Measurements from ENCODE around the gene TRAF5. TPM values are rescaled to one million over a fixed set of nuclear protein-coding genes. Genes with fewer than 3 reads are reported as not detected.

The TRAF5 gene
- total RNA-seq, 2 experiments from 2014 or later, result 28.0 to 32.2 TPM

DNA sequence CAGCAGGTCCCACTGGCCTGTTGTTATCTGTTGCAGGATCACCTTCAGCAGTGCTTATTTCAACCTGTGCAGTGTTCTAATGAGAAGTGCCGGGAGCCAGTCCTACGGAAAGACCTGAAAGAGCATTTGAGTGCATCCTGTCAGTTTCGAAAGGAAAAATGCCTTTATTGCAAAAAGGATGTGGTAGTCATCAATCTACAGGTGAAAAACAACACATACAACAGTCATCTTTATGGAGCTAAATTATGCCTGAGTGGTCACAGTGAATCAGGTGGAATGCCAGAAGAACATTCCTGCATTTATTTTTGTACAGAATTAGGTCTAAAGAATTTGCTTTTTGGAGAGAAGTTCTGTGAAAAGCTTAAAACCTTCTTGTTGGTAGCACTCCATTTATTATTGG lies 33.2 kb downstream of the TRAF5 start:
- no peaks in the 10 kb centered on the region for H3K9me3 Mint-ChIP-seq (ENCODE audit: low read depth)
- no peak for ATAC-seq

DNA sequence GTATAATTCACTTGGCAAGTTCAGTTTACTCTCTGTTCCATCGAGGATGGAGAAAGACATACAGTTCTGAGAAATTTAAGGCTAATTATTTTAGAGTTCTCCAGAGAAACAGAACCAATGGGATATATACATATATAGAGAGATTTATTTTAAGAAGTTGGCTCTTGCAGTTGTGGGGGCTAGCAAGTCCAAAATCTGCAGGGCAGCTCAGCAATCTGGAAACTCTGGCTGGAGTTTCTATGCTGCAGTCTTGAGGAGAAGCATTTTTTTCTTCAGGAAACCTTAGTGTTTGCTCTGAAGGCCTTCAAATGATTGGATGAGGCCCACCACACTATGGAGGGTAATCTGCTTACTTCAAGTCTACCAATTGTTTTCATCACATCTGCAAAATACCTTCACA lies 34.6 kb downstream of the TRAF5 start:
- Mint-ChIP-seq H3K4me3 (no peak overlapping the region), H3K4me1 (peaks cover 22% of the 10 kb centered on the region), H3K9me3 (ENCODE audit: low read depth) (no peaks in the 10 kb centered on the region), H3K36me3 (ENCODE audit: low read depth) (peaks cover 27% of the 10 kb centered on the region), H3K27me3 (no peaks in the 10 kb centered on the region), H3K27ac (no peak overlapping the region)
- CTCF ChIA-PET, result interaction anchor here (0.7 kb wide), 1 partner anchor 53 kb away, joined by 4 read pairs; no protein-coding TSS in a partner anchor
- intact Hi-C loops (cut with DNase I, micrococcal nuclease), result no loop called here
- POLR2A ChIA-PET, result no interaction called here
- no peak for ATAC-seq
- DNase-seq, result no peak

More for the DNA sequence above, 33.2 kb downstream of the TRAF5 start:
- CTCF ChIA-PET, result no interaction called here
- intact Hi-C loops (cut with DNase I, micrococcal nuclease), result no loop called here
- H3K27me3 Mint-ChIP-seq, result no peaks in the 10 kb centered on the region
- H3K4me1 Mint-ChIP-seq, result peaks cover 34% of the 10 kb centered on the region
- peaks cover 34% of the 10 kb centered on the region for H3K36me3 Mint-ChIP-seq (ENCODE audit: low read depth)
- POLR2A ChIA-PET, result interaction anchor here (1.0 kb wide), 1 partner anchor 33 kb away, joined by 7 read pairs; no protein-coding TSS in a partner anchor
- DNase-seq, result no peak
- no peak overlapping the region for H3K4me3 Mint-ChIP-seq
- H3K27ac Mint-ChIP-seq, result no peak overlapping the region

DNA sequence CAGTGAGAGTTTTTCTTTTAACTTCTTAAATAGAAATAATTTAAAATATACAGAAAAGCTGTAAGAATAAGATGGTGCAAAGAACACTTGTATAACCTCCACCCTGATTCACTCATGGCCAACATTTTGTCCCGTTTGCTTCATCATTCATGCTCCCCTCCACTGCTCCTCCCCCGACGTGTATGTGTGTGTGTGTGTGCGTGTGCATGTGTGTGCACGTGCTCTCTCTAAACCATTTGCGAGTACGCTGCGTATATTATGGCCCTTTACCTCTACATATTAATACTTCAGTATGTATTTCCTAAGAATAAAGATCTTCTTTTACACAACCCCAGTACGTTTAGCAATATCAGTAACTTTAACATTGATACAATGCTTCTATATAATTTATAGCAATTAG lies 43.0 kb downstream of the TRAF5 start:
- POLR2A ChIA-PET, result no interaction called here
- H3K4me3 Mint-ChIP-seq, result no peak overlapping the region

DNA sequence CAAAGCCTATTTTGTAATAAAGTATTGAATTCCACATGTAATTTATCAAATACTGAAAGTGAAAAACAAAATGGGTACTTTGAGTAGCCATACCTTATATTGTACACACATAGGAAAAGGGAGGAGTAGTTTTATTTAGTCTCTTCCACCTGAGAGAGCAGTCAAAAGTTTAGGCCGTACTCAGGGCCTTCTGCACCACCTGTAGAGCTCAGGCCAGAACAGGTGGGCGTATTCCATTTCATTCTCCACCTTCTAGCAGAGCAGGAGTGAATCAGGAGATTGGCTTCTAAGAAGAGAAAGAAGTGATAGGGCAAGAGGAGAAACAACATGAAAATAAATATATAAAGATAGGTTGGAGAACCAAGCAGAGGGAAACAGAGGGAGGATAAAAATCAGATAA lies 44.0 kb downstream of the TRAF5 start:
- CTCF ChIA-PET, result interaction anchor here (1.1 kb wide), 1 partner anchor 9 kb away, joined by 5 read pairs; no protein-coding TSS in a partner anchor
- H3K9me3 Mint-ChIP-seq (ENCODE audit: low read depth), result no peaks in the 10 kb centered on the region
- peaks cover 18% of the 10 kb centered on the region for H3K36me3 Mint-ChIP-seq (ENCODE audit: low read depth)

More for the DNA sequence above, 43.0 kb downstream of the TRAF5 start:
- Mint-ChIP-seq H3K36me3 (ENCODE audit: low read depth) (peaks cover 12% of the 10 kb centered on the region), H3K27me3 (no peaks in the 10 kb centered on the region), H3K27ac (no peak overlapping the region), H3K9me3 (ENCODE audit: low read depth) (no peaks in the 10 kb centered on the region), H3K4me1 (peaks cover 4% of the 10 kb centered on the region)
- CTCF ChIA-PET, result interaction anchor here (1.0 to 1.6 kb wide), 2 partner anchors 13 to 272 kb away, joined by 3 to 4 read pairs; no protein-coding TSS in a partner anchor
- DNase-seq, result no peak
- no peak for ATAC-seq
- intact Hi-C loops (cut with DNase I, micrococcal nuclease), result no loop called here

DNA sequence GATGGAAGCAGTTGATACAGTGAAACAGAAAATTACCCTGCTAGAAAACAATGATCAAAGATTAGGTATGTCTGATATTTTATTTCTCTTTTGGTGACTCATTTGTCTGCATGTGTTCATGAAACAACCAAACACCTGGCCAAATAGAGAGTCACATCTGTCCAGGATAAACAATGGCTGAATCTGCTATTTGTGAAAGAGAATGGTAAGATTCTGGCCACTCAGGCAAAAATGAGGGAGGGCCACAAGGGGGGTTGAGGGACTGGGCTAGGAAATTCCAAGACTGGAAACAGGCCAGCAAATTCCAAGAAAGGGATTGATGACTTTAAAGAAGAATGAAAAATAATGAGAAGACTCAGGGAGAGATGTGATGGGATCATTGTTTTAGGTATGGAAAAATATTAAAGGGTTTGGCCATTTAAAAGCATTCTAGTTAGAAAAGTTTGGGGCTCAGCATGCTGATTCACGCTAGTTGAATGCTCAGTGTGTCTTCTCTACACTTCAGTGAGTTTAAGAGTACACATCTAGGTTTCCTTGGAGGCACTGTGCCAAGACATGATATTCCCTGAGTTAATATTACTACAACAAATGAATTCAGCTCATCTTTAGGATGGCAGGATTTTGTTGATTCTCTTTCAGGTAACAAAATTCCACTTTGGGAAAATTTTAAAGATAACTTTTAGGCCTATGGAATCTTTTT lies 44.9 kb downstream of the TRAF5 start:
- peak overlapping the region; percentile 7 for H3K27ac Mint-ChIP-seq
- H3K36me3 Mint-ChIP-seq (ENCODE audit: low read depth), result peaks cover 20% of the 10 kb centered on the region
- ATAC-seq (no peak), DNase-seq (no peak)
- H3K27me3 Mint-ChIP-seq, result no peaks in the 10 kb centered on the region
- CTCF ChIA-PET, result interaction anchor here (0.7 to 1.1 kb wide), 3 partner anchors 9 to 630 kb away, joined by 3 to 5 read pairs (median 5); no protein-coding TSS in a partner anchor
- intact Hi-C loops (cut with DNase I, micrococcal nuclease), result no loop called here
- H3K9me3 Mint-ChIP-seq (ENCODE audit: low read depth), result no peaks in the 10 kb centered on the region
- H3K4me1 Mint-ChIP-seq, result peaks cover 13% of the 10 kb centered on the region
- no peak overlapping the region for H3K4me3 Mint-ChIP-seq
- POLR2A ChIA-PET, result interaction anchor here (0.6 kb wide), 1 partner anchor 323 kb away, joined by 3 read pairs; no protein-coding TSS in a partner anchor

More for the DNA sequence above, 44.0 kb downstream of the TRAF5 start:
- POLR2A ChIA-PET, result no interaction called here
- Mint-ChIP-seq H3K4me3 (no peak overlapping the region), H3K4me1 (peaks cover 7% of the 10 kb centered on the region), H3K27me3 (no peaks in the 10 kb centered on the region), H3K27ac (no peak overlapping the region)
- intact Hi-C loops (cut with DNase I, micrococcal nuclease), result no loop called here
- DNase-seq (no peak), ATAC-seq (no peak)

DNA sequence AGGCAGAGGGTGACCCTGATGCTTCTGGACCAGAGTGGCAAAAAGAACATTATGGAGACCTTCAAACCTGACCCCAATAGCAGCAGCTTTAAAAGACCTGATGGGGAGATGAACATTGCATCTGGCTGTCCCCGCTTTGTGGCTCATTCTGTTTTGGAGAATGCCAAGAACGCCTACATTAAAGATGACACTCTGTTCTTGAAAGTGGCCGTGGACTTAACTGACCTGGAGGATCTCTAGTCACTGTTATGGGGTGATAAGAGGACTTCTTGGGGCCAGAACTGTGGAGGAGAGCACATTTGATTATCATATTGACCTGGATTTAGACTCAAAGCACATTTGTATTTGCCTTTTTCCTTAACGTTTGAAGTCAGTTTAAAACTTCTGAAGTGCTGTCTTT lies 45.8 kb downstream of the TRAF5 start:
- no peaks in the 10 kb centered on the region for H3K9me3 Mint-ChIP-seq (ENCODE audit: low read depth)
- no peak overlapping the region for H3K27ac Mint-ChIP-seq
- peaks cover 20% of the 10 kb centered on the region for H3K36me3 Mint-ChIP-seq (ENCODE audit: low read depth)
- ChIA-PET POLR2A (interaction anchor here (0.6 kb wide), 1 partner anchor 322 kb away, joined by 3 read pairs; no protein-coding TSS in a partner anchor), CTCF (interaction anchor here (0.7 to 1.0 kb wide), 2 partner anchors 76 to 629 kb away, joined by 3 to 5 read pairs; no protein-coding TSS in a partner anchor)
- peaks cover 22% of the 10 kb centered on the region for H3K4me1 Mint-ChIP-seq
- no peaks in the 10 kb centered on the region for H3K27me3 Mint-ChIP-seq
- DNase-seq (no peak), ATAC-seq (no peak)
- intact Hi-C loops (cut with DNase I, micrococcal nuclease), result no loop called here
- no peak overlapping the region for H3K4me3 Mint-ChIP-seq

DNA sequence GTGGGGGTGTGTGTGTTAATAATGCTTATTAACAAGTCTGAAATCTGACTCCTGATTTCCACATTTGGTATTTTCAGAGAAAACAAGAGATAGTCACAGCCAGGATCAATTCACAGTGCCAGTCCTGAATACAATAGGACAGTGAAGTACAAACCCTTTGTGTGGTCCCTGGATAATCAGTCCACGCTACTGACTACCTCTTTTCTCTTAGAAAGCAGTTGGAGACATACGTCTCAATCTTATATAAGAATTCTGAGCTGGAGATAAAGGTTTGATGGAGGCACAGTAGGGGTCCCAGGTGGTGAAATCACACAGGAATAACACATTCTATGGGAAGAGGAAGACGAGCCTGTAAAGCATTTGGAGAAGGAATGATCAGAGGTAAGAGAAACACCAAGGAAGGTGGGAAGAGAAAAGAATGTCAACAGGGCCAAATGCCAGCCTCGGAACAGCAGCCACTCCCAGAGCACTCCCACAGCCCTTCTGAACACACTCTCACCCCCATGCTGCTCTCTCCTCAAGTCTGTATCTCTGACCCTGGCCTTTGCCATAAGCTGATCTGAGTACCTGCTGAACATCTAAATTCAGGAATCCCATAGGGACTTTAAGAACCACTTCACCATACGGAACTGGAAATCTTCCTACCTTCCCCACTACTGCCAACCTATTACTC lies 48.6 kb downstream of the TRAF5 start:
- no peaks in the 10 kb centered on the region for H3K9me3 Mint-ChIP-seq (ENCODE audit: low read depth)
- intact Hi-C loops (cut with DNase I, micrococcal nuclease), result no loop called here
- ChIA-PET POLR2A (no interaction called here), CTCF (no interaction called here)
- H3K27ac Mint-ChIP-seq, result no peak overlapping the region
- H3K4me1 Mint-ChIP-seq, result peaks cover 47% of the 10 kb centered on the region
- no peaks in the 10 kb centered on the region for H3K27me3 Mint-ChIP-seq
- H3K36me3 Mint-ChIP-seq (ENCODE audit: low read depth), result peaks cover 23% of the 10 kb centered on the region
- H3K4me3 Mint-ChIP-seq, result no peak overlapping the region
- ATAC-seq (no peak), DNase-seq (no peak)

DNA sequence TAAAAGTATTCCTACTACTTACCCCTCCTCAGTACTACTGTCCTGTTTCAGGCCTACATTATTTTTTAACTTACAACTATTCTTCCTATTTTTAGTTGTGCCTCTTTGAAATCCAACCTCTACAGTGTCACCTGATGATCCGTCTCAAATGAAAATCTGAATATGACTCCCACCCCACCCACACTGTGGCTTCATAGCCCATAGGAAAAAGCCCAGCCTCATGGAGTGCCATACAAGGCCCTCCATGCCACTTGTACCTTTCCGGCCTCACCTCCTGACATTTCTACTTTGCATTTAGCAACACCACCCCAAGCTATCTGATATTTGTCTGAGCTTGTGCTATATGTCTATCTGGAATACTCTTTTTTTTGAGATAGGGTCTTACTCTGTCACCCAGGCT lies 49.3 kb downstream of the TRAF5 start:
- Mint-ChIP-seq H3K4me3 (no peak overlapping the region), H3K4me1 (peaks cover 46% of the 10 kb centered on the region), H3K27ac (no peak overlapping the region), H3K27me3 (no peaks in the 10 kb centered on the region), H3K9me3 (ENCODE audit: low read depth) (no peaks in the 10 kb centered on the region), H3K36me3 (ENCODE audit: low read depth) (peaks cover 20% of the 10 kb centered on the region)
- POLR2A ChIA-PET, result no interaction called here
- ATAC-seq, result no peak
- intact Hi-C loops (cut with DNase I, micrococcal nuclease), result no loop called here
- DNase-seq, result no peak
- CTCF ChIA-PET, result no interaction called here

DNA sequence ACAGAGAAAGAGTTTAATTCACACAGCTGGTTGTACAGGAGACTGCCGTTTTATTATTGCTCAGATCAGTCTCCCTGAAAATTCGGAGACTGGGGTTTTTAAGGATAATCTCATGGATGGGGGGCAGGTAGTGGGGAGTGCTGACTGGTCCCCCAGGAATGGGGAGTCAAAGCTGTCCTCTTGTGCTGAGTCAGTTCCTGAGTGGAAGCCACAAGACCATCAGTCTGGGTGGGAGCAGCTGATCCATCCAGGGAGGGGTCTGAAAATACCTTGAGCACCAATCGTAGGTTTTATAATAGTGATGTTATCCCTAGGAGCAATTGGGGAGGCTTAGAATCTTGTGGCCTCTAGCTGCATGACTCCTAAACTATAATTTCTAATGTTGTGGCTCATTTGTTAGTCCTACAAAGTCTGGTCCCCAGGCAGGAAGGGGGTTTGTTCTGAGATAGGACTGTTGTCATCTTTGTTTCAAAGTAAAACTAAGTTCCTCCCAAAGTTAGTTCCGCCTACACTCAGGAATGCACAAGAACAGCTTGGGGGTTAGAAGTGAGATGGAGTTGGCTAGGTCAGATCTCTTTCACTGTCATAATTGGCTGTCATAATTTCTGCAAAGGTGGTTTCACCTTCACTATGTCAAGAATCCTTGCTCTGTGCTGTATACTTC lies 50.3 kb downstream of the TRAF5 start:
- H3K27ac Mint-ChIP-seq, result peak overlapping the region; percentile 34
- H3K4me1 Mint-ChIP-seq, result peaks cover 55% of the 10 kb centered on the region
- H3K9me3 Mint-ChIP-seq (ENCODE audit: low read depth), result no peaks in the 10 kb centered on the region
- H3K36me3 Mint-ChIP-seq (ENCODE audit: low read depth), result peaks cover 20% of the 10 kb centered on the region
- ChIA-PET POLR2A (no interaction called here), CTCF (interaction anchor here (0.6 to 1.0 kb wide), 2 partner anchors 54 to 321 kb away, joined by 3 to 4 read pairs; no protein-coding TSS in a partner anchor)
- DNase-seq (no peak), ATAC-seq (no peak)
- H3K27me3 Mint-ChIP-seq, result no peaks in the 10 kb centered on the region
- H3K4me3 Mint-ChIP-seq, result no peak overlapping the region
- intact Hi-C loops (cut with DNase I, micrococcal nuclease), result no loop called here

DNA sequence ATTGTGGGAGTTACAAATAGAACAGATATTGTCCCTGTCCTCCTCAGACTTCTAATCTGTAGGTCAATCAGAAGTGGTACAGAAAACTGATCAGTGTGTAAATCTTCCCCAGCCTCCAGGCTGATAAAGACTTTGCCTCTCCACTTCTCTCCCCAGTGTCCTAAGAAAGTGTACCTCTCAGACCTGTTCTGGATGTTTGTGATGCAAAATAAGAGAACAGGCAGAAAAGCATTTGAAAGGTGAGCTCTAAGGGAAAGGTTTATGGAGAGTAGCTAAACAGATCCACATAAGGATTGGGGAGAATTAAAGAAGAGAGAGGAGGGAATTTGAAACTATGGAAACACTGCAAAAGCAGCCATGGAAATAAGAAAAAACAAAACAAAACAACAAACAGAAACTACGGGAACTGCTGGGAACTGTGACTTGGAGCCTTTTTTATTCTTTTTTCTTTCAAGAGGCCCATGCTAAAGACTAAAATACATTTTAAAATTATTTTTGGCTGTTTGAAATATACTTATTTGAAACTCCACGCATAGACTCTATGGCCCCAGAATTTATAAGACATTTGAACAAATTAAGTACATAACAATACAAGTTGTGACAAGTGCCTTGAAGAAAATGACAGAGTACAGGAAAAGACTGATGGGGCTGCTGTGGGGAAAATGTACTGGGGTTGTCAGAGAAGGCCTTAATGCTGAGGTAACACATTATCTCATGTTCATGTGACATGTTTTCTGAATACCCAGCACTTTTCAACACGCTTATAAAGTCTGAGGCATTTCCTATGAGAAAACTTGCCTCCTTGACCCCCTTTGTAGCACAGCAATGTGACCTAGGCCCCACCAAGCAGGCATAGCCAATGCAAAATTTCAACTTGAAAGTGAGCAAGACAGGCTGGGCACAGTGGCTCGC lies 51.2 kb downstream of the TRAF5 start:
- CTCF ChIA-PET, result interaction anchor here (1.0 kb wide), 1 partner anchor 54 kb away, joined by 3 read pairs; no protein-coding TSS in a partner anchor

More for the DNA sequence above, 51.2 kb downstream of the TRAF5 start:
- Mint-ChIP-seq H3K27me3 (no peaks in the 10 kb centered on the region), H3K9me3 (ENCODE audit: low read depth) (no peaks in the 10 kb centered on the region), H3K4me3 (no peak overlapping the region), H3K27ac (peak overlapping the region; percentile 34), H3K4me1 (peaks cover 59% of the 10 kb centered on the region), H3K36me3 (ENCODE audit: low read depth) (peaks cover 20% of the 10 kb centered on the region)
- intact Hi-C loops (cut with DNase I, micrococcal nuclease), result no loop called here
- DNase-seq (no peak), ATAC-seq (no peak)
- POLR2A ChIA-PET, result no interaction called here
